VCaP (cell line): ENCODE data around the gene ARMC9.
"Not testable (repeated sequence)": the region's sequence is repeated elsewhere in the genome, so short reads cannot be mapped to it uniquely, and the experiment has no call there.

Experiments used
- H3K27ac ChIP-seq: fragments of 450-650 bp; 2 replicates; pipeline ENCODE4 v1.5.1; 2017
- CTCF ChIP-seq: fragments of 450-650 bp; conservative IDR thresholded peaks from 2 replicates; pipeline ENCODE4 v1.5.1; 2017; ENCODE audit warnings: mild to moderate bottlenecking, moderate library complexity

ARMC9 gene

GRCh38 chr2:231370429-231370748 is 172.0 kb downstream of the ARMC9 start:
- H3K27ac ChIP-seq, result no peak overlapping the region
- no peak for TF ChIP-seq CTCF

GRCh38 chr2:231370749-231371429 is 172.5 kb downstream of the ARMC9 start:
- TF ChIP-seq CTCF, result no peak
- H3K27ac ChIP-seq, result no peak overlapping the region

GRCh38 chr2:231371430-231372054 is 173.1 kb downstream of the ARMC9 start:
- no peak overlapping the region for H3K27ac ChIP-seq

GRCh38 chr2:231372326-231372725 is 173.9 kb downstream of the ARMC9 start:
- TF ChIP-seq CTCF, result no peak
- H3K27ac ChIP-seq, result no peak overlapping the region

More at GRCh38 chr2:231371430-231372054, 173.1 kb downstream of the ARMC9 start:
- TF ChIP-seq CTCF, result no peak

GRCh38 chr2:231373184-231373583 is 174.8 kb downstream of the ARMC9 start:
- H3K27ac ChIP-seq, result no peak overlapping the region
- no peak for TF ChIP-seq CTCF

GRCh38 chr2:231373786-231374349 is 175.4 kb downstream of the ARMC9 start:
- H3K27ac ChIP-seq, result no peak overlapping the region
- TF ChIP-seq CTCF, result no peak

- TF ChIP-seq CTCF, result no peak
- no peak overlapping the region for H3K27ac ChIP-seq
Measured at GRCh38 chr2:231374771-231375170, 176.3 kb downstream of the ARMC9 start.

GRCh38 chr2:231375994-231376615 is 177.7 kb downstream of the ARMC9 start:
- H3K27ac ChIP-seq, result not testable (repeated sequence)
